DND-41 (cell line): ENCODE results near the gene SAMD4B.

Experiments used
- ATAC-seq: fragments of 200-7000 bp; cut with Tn5 transposase; 3 replicates; pipeline ENCODE4 v1.9.1; 2021; ENCODE audit warnings: low read depth; ENCODE audit not compliant: insufficient read depth
- DNase-seq: peaks from one replicate; pipeline ENCODE4 v3.0.0-alpha.2; 2020
- H2AFZ ChIP-seq: 2 replicates; pipeline ENCODE4 v1.6.0; 2012; ENCODE audit warnings: low read depth, low read length
- H3K27ac ChIP-seq: 2 replicates; pipeline ENCODE4 v1.5.1; 2012; ENCODE audit warnings: low read length, inconsistent platforms
- H3K27me3 ChIP-seq: fragments of 200-600 bp; sonication (generic); 2 replicates; pipeline ENCODE4 v1.6.0; 2012; ENCODE audit warnings: low read length, mild to moderate bottlenecking, inconsistent platforms; ENCODE audit not compliant: insufficient read depth, poor library complexity
- H3K36me3 ChIP-seq: 2 replicates; pipeline ENCODE4 v1.5.1; 2012; ENCODE audit warnings: low read length, inconsistent platforms; ENCODE audit not compliant: insufficient read depth
- H3K4me1 ChIP-seq: 2 replicates; pipeline ENCODE4 v1.5.1; 2012; ENCODE audit warnings: mild to moderate bottlenecking, low read length; ENCODE audit not compliant: insufficient read depth
- H3K4me2 ChIP-seq: 2 replicates; pipeline ENCODE4 v1.6.0; 2012; ENCODE audit warnings: mild to moderate bottlenecking, moderate library complexity, low read length, inconsistent platforms; ENCODE audit not compliant: insufficient read depth
- H3K4me3 ChIP-seq, 2 experiments: fragments of 200-600 bp in 1 of 2; shearing (Covaris generic) in 1 of 2; 2 replicates each; pipeline ENCODE4 v1.5.1; 2012 to 2016; ENCODE audit warnings: inconsistent platforms in 2 of 2, low read length in 2 of 2, mild to moderate bottlenecking in 2 of 2, low read depth in 1 of 2, moderate library complexity in 1 of 2
- H3K79me2 ChIP-seq: 2 replicates; pipeline ENCODE4 v1.6.0; 2012; ENCODE audit warnings: low read length, inconsistent platforms; ENCODE audit not compliant: insufficient read depth
- H3K9ac ChIP-seq: 2 replicates; pipeline ENCODE4 v1.6.0; 2012; ENCODE audit warnings: low read depth, mild to moderate bottlenecking, inconsistent platforms, low read length, moderate library complexity
- H3K9me3 ChIP-seq: 2 replicates; pipeline ENCODE4 v1.5.1; 2012; ENCODE audit warnings: low read length, moderate library complexity, mild to moderate bottlenecking, inconsistent platforms; ENCODE audit not compliant: insufficient read depth, severe bottlenecking
- H4K20me1 ChIP-seq: 2 replicates; pipeline ENCODE4 v1.6.0; 2012; ENCODE audit warnings: low read length; ENCODE audit not compliant: insufficient read depth
- EZH2 ChIP-seq: IDR thresholded peaks from 3 replicates; pipeline ENCODE4 v1.6.1; 2012; ENCODE audit warnings: borderline replicate concordance, low read depth, mild to moderate bottlenecking, moderate library complexity, low read length, inconsistent platforms; ENCODE audit not compliant: severe bottlenecking
- TF ChIP-seq, protein P1 (sequence below): IDR thresholded peaks from 2 replicates; pipeline ENCODE4 v1.5.1; 2012; ENCODE audit warnings: borderline replicate concordance, low read length, moderate library complexity, mild to moderate bottlenecking; ENCODE audit not compliant: poor library complexity, severe bottlenecking; ENCODE audit errors: extremely low read depth

SAMD4B gene

DNA sequence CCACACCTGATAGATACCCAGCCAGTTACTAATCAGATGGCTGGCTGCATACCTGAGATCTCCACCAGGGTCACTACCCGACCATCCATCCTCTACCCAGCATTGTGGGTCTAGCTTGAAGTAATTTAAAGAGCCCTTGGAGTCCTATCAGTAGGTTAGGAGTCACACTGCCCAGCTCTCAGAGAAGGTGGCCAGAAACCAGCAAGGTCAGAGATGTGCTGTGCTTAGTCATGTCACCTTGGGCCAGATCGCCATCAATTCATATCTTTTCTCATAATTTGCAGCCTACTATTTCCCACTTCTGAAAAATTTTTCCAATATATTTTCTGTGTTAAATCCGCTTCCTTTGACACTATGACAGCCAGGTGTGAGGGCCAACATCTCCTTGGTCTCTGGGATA lies 13.9 kb downstream of the SAMD4B start:
- Histone ChIP-seq H3K79me2 (peaks cover 15% of the 10 kb centered on the region), H3K9ac (no peak overlapping the region), H4K20me1 (peaks cover 21% of the 10 kb centered on the region; the same call in 1 of the 2 replicates), H3K9me3 (no peaks in the 10 kb centered on the region), H3K27ac (no peak overlapping the region), H2AFZ (no peak overlapping the region), H3K27me3 (no peaks in the 10 kb centered on the region), H3K4me2 (no peak overlapping the region), H3K4me1 (no peaks in the 10 kb centered on the region), H3K4me3 (no peak overlapping the region), H3K36me3 (peaks cover 82% of the 10 kb centered on the region)
- DNase-seq = no peak
- no peak for TF ChIP-seq EZH2
- TF ChIP-seq, protein P1, sequence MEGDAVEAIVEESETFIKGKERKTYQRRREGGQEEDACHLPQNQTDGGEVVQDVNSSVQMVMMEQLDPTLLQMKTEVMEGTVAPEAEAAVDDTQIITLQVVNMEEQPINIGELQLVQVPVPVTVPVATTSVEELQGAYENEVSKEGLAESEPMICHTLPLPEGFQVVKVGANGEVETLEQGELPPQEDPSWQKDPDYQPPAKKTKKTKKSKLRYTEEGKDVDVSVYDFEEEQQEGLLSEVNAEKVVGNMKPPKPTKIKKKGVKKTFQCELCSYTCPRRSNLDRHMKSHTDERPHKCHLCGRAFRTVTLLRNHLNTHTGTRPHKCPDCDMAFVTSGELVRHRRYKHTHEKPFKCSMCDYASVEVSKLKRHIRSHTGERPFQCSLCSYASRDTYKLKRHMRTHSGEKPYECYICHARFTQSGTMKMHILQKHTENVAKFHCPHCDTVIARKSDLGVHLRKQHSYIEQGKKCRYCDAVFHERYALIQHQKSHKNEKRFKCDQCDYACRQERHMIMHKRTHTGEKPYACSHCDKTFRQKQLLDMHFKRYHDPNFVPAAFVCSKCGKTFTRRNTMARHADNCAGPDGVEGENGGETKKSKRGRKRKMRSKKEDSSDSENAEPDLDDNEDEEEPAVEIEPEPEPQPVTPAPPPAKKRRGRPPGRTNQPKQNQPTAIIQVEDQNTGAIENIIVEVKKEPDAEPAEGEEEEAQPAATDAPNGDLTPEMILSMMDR = no peak
- ATAC-seq = no peak

DNA sequence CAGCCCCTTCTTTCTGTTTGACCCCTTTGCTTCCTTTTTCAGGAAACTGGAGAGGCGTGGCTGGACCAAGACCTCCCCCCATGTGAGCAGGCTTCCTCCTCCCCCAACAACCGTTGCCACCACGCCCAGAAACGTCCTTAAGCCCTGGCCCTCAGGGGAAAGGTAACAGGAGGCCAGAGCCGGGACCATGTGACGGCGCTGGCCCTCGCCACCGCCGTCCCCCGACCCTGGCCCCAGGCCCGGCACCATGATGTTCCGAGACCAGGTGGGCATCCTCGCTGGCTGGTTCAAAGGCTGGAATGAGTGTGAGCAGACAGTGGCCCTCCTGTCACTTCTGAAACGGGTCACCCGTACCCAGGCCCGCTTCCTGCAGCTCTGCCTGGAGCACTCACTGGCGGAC lies 14.4 kb downstream of the SAMD4B start:
- no peak overlapping the region for H3K27ac ChIP-seq
- H2AFZ ChIP-seq = no peak overlapping the region
- no peak for TF ChIP-seq EZH2
- TF ChIP-seq, protein P1 = no peak
- no peak overlapping the region for H3K4me2 ChIP-seq
- peaks cover 17% of the 10 kb centered on the region; the same call in 1 of the 2 replicates for H4K20me1 ChIP-seq
- no peaks in the 10 kb centered on the region for H3K4me1 ChIP-seq
- H3K27me3 ChIP-seq = no peaks in the 10 kb centered on the region
- H3K36me3 ChIP-seq = peaks cover 77% of the 10 kb centered on the region
- H3K9me3 ChIP-seq = no peaks in the 10 kb centered on the region
- no peak overlapping the region for H3K9ac ChIP-seq
- DNase-seq (no peak), ATAC-seq (no peak)
- H3K79me2 ChIP-seq = peaks cover 9% of the 10 kb centered on the region
- H3K4me3 ChIP-seq = no peak overlapping the region

DNA sequence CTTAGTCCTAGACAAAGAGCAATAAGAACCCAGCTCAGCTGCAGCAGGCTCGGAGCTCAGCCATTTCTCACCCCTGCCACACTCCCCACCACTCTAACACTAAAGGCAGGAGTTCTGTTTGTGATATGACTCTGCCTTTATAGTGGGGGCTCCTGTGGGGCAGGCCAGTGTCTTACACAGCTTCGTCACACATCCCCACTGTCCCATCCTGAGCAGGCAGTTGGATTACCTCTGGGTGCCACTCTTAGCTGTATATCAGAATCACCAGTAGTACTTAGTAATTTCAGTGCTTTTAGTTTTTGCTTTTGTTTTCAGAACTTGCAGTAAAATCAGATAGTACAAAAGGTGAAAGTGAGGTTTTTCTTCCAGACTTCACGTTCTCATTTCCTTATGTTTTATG lies 16.8 kb downstream of the SAMD4B start:
- Histone ChIP-seq H3K36me3 (peaks cover 85% of the 10 kb centered on the region), H3K4me2 (no peak overlapping the region), H2AFZ (no peak overlapping the region), H3K9ac (no peak overlapping the region), H3K27me3 (no peaks in the 10 kb centered on the region), H3K27ac (no peak overlapping the region), H4K20me1 (peaks cover 13% of the 10 kb centered on the region; the same call in 1 of the 2 replicates), H3K4me3 (no peak overlapping the region), H3K79me2 (no peaks in the 10 kb centered on the region), H3K9me3 (no peaks in the 10 kb centered on the region), H3K4me1 (no peaks in the 10 kb centered on the region)
- ATAC-seq = no peak
- TF ChIP-seq, protein P1 = no peak
- no peak for TF ChIP-seq EZH2
- no peak for DNase-seq

DNA sequence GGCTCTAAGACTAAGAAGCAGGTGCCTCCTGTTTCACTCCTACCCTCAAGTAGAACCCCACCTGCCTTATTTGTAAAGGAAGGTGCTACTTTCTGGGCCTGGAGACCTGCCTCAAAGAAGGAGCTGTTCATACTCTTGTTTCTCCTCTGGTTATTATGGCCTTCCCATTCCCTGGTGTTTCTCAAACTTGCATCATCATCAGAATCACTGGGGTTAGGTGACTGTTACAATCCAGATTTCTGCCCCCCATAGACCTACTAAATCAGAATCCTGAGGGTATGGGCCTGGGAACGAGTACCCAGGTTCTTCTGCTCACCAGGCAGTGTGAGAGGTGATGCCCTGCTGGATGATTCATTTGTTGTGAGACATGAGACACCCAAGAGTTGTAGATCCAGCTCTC lies 18.4 kb downstream of the SAMD4B start:
- peaks cover 11% of the 10 kb centered on the region; the same call in 1 of the 2 replicates for H4K20me1 ChIP-seq
- peaks cover 89% of the 10 kb centered on the region for H3K36me3 ChIP-seq
- no peak overlapping the region for H3K27ac ChIP-seq
- TF ChIP-seq EZH2 = no peak
- TF ChIP-seq, protein P1 = no peak
- H3K79me2 ChIP-seq = no peaks in the 10 kb centered on the region
- no peaks in the 10 kb centered on the region for H3K4me1 ChIP-seq
- no peak overlapping the region for H2AFZ ChIP-seq
- H3K9me3 ChIP-seq = no peaks in the 10 kb centered on the region
- ATAC-seq (no peak), DNase-seq (no peak)
- H3K9ac ChIP-seq = no peak overlapping the region
- H3K4me3 ChIP-seq = no peak overlapping the region
- H3K27me3 ChIP-seq = no peaks in the 10 kb centered on the region
- no peak overlapping the region for H3K4me2 ChIP-seq
